Hematopoietic multipotent progenitor cell (in vitro differentiated cells): ENCODE measurements around the gene ASTN2. TPM values are rescaled to one million over a fixed set of nuclear protein-coding genes. Genes with fewer than 3 reads are reported as not detected.
"Not testable (repeated sequence)": the region's sequence is repeated elsewhere in the genome, so short reads cannot be mapped to it uniquely, and the experiment has no call there.

Source experiments
- DNase-seq, 3 donors: peaks; one replicate each; pipeline ENCODE4 v3.0.0-alpha.2; 2011 to 2015; ENCODE audit warnings: low read depth in 2 of 3, low spot score in 2 of 3
- total RNA-seq: library from RNA; depleted of rRNA; stranded (reverse); fragments of >200 nt; gene quantifications from one replicate; pipeline ENCODE4 v1.2.3, GENCODE V29; 2012

ASTN2 gene
- total RNA-seq, 1 donor, result 1.3 TPM

DNA sequence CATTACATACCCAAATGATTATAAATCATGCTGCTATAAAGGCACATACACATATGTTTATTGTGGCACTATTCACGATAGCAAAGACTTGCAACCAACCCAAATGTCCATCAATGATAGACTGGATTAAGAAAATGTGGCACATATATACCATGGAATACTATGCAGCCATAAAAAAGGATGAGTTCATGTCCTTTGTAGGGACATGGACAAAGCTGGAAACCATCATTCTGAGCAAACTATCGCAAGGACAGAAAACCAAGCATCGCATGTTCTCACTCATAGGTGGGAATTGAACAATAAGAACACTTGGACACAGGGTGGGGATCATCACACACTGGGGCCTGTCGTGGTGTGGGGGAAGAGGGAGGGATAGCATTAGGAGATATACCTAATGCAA is 960.3 kb downstream of the ASTN2 start:
- DNase-seq, result not testable (repeated sequence)

DNA sequence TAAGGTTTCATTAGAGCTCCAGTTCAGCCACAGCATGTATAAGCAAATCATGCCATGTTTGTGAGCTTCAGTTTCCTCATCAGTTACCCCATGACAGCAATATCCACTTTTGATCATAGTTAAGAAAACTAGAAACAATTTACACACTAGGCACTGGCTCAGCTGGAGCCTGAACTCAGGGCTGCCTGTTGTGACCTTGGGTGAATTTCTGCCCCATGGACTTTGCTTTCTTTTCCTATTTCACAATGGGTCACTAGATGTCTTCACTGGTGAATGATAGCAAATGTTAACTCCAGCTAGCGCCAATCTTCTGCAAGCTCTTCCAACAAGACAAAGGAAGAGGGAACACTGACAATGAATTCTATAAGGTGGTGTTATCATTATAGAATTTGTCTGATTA is 961.1 kb downstream of the ASTN2 start:
- no peak for DNase-seq

DNA sequence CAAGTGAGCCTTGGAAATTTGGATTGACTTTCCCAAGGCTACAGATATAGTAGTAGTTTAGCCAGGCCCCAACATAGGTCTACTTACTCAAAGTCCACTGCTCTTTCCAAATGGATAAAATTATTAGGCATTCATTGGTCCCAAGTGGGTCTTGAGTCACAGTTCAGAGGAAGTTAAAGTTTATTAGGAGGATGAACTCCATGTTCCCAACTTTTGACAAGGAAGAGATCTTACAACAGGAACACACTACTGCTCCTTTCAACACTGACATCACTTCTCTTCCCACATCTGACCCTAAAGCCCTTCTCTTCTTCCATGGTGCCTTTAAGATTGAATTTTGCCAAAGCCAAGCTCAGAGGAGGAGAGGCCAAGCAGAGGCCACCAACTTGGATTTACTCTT is 962.2 kb downstream of the ASTN2 start:
- DNase-seq, result no peak

DNA sequence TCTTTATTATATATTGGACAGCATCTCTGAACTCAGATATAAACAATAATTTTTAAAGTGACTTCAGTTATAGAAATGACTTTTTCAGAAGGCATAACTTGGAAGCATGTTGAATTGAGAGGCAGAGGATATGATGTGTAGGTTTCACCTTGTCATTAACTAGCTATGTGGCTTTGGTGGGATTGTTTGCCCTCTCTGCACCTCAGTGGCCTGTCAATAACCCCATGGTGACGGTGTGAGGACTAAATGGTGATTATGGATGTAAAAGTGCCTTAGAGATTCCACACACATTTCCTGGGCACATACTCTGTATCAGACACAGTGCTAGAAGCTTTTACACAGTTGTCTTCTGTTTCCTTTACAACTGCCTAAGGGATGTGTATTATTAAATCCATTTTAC is 962.6 kb downstream of the ASTN2 start:
- no peak for DNase-seq

DNA sequence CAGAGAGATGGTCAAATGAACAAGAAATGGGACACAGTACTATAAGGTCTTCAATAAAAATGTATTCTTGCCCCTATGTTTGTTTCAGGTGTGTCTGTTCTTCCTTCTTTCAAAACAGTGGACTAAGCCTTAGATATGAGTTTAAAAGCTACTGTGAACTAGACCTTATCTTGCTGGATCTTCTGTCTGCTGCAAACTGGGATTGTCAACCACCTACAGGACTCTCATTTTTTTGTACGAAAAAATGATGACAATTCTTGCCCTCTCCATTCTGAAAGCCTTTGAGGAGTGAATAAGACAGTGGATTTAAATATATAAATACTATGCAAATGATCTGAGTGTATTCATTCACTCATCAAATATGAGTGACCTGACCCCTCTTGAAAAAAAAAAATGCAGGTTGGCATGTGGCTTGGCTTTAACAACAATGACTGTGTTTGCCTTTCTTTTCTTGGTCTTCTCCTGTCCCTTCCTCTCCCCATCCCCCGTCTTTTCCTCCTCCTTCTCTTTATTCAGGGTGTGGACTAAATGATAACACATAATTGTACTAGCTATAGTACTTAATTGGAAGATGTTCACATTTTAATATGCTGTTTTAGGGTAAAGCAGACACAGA is 963.2 kb downstream of the ASTN2 start:
- DNase-seq, result no peak

DNA sequence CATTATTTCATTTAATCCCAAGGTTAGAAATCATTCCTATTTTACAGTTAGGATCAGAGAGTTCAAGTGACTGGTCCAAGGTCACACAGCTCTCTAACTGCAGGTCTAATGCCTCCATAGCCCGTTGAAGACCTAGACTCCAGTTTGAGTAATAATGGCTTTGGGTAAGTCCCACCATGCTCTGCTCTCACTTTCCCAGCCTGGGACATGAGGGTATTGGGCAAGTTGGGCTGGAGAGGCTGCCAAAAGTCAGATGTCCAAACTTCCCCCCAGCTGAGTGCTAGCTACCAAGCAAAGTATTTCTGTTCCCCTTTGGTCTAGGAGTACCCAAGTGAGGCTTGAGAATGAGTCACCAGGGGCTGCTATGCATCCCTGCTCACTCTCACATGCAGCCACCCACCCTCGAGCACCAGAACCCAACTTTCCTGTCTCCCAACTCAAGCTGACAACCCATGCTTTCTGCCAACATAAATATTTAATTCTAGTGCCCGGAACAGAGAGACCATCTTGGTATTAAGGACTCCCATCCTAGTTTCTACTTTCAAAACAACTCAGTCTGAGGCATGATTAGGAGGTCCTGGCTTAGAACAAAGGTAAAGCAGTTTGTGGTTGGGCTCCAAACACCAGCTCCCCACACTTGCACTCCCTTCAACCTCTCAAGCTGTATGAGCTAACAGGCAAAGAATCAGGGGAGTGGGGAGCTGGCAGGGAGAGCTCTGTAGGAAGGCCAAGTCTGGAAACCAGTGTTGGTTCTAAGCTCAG is 964.3 kb downstream of the ASTN2 start:
- peak in 2 of 3 donors; percentile 38 to 48 for DNase-seq

DNA sequence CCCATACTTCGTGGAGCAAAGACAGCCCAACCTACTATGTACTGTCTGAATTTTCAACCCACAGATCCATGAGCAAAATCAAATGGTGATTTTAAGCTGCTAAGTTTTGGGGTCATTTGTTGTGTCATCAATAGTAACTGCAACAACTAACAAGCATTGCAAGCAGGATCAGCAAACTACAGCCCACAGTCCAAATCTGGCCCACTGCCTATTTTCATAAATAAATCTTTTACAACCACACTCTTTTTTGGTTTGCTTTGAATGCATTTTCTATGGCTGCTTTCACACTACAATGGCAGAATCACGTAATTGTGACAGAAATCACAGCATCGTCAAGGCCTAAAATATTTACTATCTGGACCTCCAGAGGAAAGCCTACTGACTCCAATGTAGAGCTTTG is 964.9 kb downstream of the ASTN2 start:
- no peak for DNase-seq

DNA sequence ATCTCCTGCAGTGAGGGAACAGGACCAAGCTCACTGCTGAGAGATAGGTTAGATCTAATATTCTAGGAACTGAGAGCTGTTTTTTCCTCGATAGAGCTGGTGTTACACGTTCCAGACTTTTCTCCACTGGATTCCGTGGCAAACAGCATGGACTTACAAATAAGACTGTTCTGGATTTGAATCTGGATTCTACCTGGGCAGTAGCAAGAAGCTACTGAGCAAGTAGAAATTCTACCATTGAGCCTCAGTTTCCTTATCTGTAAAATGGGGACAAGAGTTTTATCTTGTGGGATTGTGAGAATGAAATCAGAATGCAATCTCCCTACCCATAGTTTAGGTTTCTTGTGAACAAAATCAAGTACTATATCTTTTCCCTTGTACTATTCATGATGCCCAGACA is 966.4 kb downstream of the ASTN2 start:
- DNase-seq, result no peak

DNA sequence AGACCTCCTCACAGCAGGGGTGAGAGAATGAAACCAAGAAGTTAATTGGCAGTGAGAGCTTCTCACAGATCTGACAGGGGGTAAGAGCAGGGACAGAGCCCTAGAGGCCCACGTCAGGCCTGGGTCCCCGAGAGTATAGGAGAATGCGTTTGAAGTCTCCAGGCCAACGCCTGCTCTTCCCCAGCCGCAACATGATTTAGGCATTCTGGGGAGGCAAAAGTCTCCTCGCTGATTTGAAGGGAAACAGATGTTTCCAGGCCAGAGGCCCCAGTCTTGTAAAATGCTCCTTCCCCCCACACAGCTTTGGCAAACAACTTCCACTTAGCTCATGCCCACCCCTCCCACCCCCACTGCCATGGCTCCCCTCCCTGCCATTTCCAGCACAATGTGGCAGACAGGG is 966.9 kb downstream of the ASTN2 start:
- peak in 2 of 3 donors; percentile 87 to 98 for DNase-seq

DNA sequence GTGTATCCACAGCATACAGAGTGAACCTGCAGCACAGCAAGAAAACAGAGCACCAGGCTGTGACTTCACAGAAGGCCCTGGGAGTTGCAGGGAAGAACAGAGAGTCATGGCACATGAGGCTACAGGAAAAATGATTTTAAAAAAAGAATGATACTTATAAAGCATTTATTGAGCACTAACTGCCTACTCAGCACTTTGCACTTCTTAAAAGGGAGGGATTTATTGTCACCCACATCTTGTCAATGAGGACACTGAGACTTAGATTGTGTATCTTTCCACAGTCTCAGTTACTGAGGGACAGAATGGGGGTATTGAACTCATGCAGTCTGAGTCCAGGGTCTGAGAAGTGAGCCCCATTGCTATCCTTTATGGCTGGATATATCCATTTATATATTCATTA is 972.3 kb downstream of the ASTN2 start:
- DNase-seq, result no peak

DNA sequence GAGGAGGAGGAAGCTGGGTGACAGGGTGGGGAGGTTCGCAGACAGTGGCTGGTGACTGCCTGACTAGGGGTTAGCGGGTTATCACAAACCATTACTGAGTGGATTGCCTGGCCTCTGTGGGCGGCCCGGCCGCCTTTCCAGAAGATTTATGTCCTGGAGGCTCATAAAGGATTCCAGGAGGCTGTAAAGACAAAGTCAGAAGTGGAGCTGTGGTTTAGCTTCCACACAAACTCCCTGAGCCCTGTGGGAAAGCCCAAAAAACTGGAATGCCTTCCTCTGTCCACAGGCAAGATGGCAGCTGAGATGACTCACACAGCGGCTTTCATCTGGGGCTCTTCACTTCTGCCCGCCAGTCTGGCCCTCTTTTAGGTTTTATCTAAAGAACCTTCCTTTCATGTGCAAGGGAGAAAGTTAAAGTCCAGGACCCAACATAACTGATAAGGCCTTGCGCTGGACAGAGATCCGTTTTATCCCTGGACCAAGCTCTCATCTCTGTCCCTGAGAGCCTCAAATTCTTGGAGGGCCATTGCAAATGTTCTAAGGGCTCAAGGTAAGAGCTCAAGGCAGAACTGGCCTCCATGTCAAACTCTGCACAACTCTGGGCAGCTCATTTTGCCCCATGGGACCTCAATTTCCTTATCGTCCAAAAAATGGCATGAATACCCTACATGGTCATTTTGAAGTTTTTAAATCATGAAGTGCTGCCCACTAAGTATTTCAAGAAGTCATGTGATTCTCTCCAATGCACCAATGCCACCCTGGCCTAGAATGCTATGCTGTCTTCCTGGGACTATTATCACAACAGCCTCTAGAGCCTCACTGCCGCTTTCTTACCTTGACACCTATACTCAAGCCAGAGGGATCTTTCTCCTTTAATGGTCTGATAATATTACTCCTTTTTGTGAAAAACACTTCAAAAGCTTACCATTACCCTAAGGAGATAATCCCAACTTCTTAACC is 977.2 kb downstream of the ASTN2 start:
- no peak for DNase-seq

DNA sequence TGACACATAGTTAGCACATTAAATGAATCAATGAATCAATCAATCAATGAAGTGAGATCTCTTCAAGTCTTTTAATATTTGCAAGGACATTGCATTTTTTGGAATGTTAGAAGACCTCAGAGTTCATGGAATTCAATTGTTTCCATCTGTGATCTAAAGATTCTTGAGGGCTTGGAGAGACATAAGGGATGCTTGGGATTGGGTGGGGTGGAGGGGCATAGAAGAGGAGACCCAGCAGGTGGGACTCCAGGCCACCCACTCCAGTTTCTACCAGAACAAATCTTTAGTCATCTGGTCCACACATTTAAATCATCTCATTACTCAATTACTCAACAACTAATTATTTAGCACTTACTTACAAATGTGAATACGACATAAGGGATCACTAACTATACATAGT is 978.7 kb downstream of the ASTN2 start:
- DNase-seq, result no peak

DNA sequence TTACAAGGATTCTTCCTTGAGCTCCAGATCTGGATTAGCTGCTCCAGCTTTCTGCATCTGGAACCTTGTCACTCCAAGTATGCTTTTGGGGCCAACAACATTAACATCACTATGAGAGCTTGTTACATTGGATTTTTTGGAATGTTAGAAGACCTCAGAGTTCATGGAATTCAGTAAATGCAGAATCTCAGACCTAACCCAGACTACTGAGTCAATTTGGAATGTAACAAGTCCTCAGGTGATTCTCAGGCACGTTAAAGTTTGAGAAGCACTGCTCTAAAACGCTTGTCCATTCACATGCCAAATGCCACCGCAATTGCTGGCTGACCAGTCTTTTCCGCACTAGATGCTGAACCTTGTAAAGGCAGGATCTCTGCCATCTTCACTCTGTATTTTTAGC is 979.2 kb downstream of the ASTN2 start:
- no peak for DNase-seq

DNA sequence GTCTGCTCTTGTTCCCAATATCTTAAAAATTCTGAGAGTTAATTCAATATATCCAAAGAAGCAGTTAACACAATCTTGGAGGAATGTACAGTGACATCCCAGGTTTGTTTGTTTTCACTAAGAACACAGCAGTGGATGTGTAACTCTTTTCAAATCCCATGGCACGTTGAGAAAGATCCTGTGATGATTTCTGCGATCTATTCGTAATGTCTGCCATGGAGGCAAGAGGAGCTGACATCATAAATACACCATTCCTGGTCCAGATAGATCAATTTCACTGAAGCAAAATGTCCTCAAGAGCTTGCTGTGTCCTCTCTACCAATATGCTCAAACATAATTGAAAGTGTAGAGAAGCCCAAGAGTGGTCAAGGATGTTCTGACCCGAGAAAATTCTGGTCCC is 980.5 kb downstream of the ASTN2 start:
- DNase-seq, result no peak

DNA sequence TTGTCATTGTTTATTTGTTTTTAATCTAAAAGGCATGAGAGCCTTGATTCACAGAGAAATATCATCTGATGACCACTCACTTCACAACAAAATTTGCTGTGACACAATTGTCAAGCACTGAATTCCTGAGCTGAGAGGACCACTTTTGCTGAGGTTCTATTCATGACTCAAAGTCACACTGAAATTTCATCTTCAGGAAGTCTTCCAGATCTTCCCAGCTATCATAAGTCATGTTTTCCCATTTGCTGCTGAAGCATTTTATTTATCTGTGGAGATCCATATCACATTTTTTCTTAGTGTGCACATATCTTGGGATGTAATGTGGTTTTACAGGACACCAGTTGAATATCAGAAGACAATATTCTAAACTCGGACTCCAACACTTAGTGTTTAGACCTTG is 982.8 kb downstream of the ASTN2 start:
- DNase-seq, result no peak

DNA sequence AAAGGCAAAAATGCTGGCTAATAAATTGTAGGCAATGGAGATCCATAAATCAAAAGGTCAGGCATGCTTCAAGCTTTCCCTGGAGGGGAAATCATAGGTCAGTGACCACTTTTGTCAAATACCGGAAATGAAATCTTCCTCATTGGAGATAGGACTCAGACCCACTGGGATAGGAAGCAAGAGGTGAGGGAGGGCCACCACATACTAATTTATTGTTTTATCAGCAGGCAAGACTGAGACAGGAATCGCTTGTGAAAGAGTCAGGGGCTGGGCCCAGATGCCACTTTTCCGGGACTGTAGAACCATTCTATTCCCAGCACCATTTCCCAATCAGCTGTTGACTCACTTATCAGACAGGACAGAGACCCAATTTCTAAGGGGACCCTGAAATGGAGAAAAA is 984.0 kb downstream of the ASTN2 start:
- no peak for DNase-seq

DNA sequence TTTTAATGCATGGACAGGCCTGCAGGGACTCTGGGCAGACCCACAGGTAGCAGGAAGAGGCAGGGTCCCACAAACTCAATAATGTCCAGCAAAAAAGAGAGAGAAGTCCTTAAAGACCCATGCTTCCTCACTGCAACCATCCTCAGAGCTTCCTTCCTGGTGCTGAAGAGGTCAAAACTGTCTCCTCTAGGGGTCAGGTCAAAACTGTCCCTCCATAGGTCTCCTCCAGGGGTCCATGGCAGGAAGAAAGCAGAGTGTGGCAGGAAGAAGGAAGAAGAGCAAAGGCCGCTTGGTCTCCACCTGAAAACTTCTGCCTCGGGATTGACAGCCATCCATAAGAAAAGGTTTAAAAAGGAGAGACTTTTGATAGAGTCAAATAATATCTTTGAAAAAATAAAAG is 989.6 kb downstream of the ASTN2 start:
- DNase-seq, result no peak

DNA sequence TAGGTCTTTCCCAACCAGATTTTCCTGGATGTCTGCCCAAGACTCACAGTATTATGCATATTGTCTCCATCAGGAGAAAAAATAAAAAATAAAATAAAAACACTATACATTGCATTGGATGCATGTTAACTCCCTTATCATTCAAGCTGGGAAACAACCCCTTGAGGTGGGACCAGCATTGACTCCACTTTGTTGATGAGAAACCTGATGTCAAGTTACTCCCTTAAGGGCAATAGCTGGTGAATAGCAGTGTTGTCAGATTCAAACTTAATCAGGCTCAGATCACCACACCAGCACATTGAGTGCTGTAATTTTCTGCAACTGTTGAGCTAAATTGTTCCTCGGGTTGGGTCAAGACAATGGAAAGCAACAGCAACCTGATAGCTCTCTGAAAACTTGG is 991.7 kb downstream of the ASTN2 start:
- DNase-seq, result no peak

DNA sequence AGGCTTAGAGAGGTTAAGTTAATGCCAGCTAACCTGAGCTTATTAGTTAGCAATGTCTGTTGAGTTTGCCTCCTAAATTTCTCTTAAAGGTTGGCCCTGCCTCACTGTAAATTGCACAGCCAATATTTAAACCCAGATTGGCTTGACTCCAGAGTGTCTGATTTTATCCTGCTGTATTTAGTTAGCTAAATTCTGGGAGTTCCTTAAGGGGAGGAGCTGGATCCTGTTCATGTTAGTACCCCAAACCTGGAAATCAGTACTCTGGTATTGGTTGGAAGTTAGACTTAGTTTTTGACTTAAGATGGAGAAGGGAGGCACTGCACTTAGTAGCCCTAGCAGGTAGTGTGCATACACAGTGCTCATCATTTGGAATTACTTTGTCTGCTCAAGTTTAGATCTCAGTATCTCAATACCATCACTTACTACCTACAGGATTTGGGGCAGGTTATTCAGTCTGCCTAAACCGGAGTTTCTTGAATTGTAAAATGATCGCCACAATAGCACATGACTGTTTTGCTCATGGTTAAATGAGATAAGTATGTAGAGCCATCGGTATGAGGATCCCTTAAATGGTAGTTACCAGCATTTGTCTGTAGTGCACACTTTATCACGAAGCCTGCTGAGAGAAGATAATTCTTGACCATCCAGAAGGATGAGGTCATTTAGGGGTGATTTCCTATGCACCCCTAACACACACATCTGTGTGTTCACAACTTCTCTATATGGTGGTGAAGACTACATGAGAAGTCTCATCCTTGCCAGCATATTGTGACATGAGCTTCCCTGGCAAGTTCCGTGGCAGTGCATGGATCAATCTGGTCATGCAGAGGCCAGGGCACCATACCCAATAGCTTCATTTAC is 992.5 kb downstream of the ASTN2 start:
- DNase-seq, result no peak

DNA sequence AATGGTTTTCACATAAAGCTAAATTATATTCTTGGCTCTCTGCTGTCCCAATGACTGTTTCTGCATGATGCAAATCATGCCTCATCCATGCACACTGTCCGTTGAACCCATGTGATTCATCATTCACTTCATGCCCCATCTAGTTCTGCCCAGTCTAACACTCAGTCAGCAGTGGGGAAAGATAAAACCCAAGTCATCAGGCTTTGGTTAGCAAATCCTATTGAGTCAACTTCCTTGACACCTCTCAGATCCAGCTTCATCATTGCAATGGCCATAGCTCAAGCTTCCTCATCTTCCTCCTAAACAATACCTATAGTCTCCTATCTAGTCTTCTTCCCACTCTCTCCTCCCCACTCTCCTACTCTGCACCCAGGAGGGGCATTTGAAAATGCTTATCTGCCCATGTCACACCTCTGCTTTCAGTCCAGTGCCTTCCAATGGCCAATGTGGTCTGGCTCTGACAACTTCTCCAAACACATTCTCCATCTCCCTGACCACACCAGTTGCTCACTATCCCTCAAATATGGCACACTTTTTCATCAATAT is 993.8 kb downstream of the ASTN2 start:
- DNase-seq, result no peak
